ENCODE data around the gene B4GALT2.

Gene B4GALT2

GRCh38 chr1:43978551-43979260 is at the start of gene B4GALT2:
B4GALT2 (plus strand) TSS chr1:43979210; CDS start chr1:43981161, 1,951 bp downstream.
- peak in 1 of 3 experiments; percentile 38 for DNase-seq (ENCODE audit: low read depth in 2 of 3, low spot score in 2 of 3)

- no peak for DNase-seq (ENCODE audit: low read depth in 2 of 3, low spot score in 2 of 3)
These were observed 48.7 kb upstream of the B4GALT2 start for GRCh38 chr1:43930168-43930948.

GRCh38 chr1:43930949-43931275 is 48.1 kb upstream of the B4GALT2 start:
- DNase-seq (ENCODE audit: low read depth in 2 of 3, low spot score in 2 of 3), result no peak

GRCh38 chr1:43931711-43932660 is 47.0 kb upstream of the B4GALT2 start:
- DNase-seq (ENCODE audit: low read depth in 2 of 3, low spot score in 2 of 3), result no peak

GRCh38 chr1:43932786-43933385 is 46.1 kb upstream of the B4GALT2 start:
- DNase-seq (ENCODE audit: low read depth in 2 of 3, low spot score in 2 of 3), result no peak

GRCh38 chr1:43933386-43934100 is 45.5 kb upstream of the B4GALT2 start, which contains the start of gene ARTN:
ARTN (plus strand) TSS chr1:43933801; CDS start chr1:43935657, 1,856 bp downstream.
- DNase-seq (ENCODE audit: low read depth in 2 of 3, low spot score in 2 of 3), result no peak

GRCh38 chr1:43934101-43934985 is 44.7 kb upstream of the B4GALT2 start:
- peak in 2 of 3 experiments; percentile 37 to 63 for DNase-seq (ENCODE audit: low read depth in 2 of 3, low spot score in 2 of 3)

GRCh38 chr1:43934986-43935324 is 44.1 kb upstream of the B4GALT2 start:
- no peak for DNase-seq (ENCODE audit: low read depth in 2 of 3, low spot score in 2 of 3)

- DNase-seq (ENCODE audit: low read depth in 2 of 3, low spot score in 2 of 3), result no peak
These were observed 43.1 kb upstream of the B4GALT2 start for GRCh38 chr1:43935711-43936427.

GRCh38 chr1:43936431-43937151 is 42.4 kb upstream of the B4GALT2 start:
- DNase-seq (ENCODE audit: low read depth in 2 of 3, low spot score in 2 of 3), result no peak

GRCh38 chr1:43937179-43937865 is 41.7 kb upstream of the B4GALT2 start:
- DNase-seq (ENCODE audit: low read depth in 2 of 3, low spot score in 2 of 3), result no peak

- DNase-seq (ENCODE audit: low read depth in 2 of 3, low spot score in 2 of 3), result no peak
These were observed 40.6 kb upstream of the B4GALT2 start for GRCh38 chr1:43938383-43938782.

- no peak for DNase-seq (ENCODE audit: low read depth in 2 of 3, low spot score in 2 of 3)
These were observed 40.0 kb upstream of the B4GALT2 start for GRCh38 chr1:43938892-43939587.

GRCh38 chr1:43942411-43942810 is 36.6 kb upstream of the B4GALT2 start:
- no peak for DNase-seq (ENCODE audit: low read depth in 2 of 3, low spot score in 2 of 3)

GRCh38 chr1:43944860-43945259 is 34.1 kb upstream of the B4GALT2 start:
- DNase-seq (ENCODE audit: low read depth in 2 of 3, low spot score in 2 of 3), result no peak

- no peak for DNase-seq (ENCODE audit: low read depth in 2 of 3, low spot score in 2 of 3)
These were observed 33.3 kb upstream of the B4GALT2 start for GRCh38 chr1:43945674-43946235.

All from activated CD8-positive, alpha-beta memory T cell treated with anti-CD3 and anti-CD28 coated beads for 48 hours (primary cell).